NCI-H748 treated with DMSO at 0.1 percent for 48 hours (cell line): ENCODE measurements around the gene LRCOL1.

Experiments
- DNase-seq: peaks from one replicate; lab custom pipeline; 2025; lab: John Stamatoyannopoulos, UW

Gene LRCOL1

GRCh38 chr12:132610051-132610759 is at the start of gene LRCOL1:
Gene LRCOL1, minus strand, starts transcription at chr12:132610582. Its CDS starts 4,331 bp downstream, at chr12:132606251.
- DNase-seq: no peak

- DNase-seq: no peak
Measured at GRCh38 chr12:132660052-132660451, 49.7 kb upstream of the LRCOL1 start.

GRCh38 chr12:132659146-132659545 is 48.8 kb upstream of the LRCOL1 start:
- no peak for DNase-seq

GRCh38 chr12:132658149-132658894 is 47.9 kb upstream of the LRCOL1 start:
- DNase-seq: no peak

DNA sequence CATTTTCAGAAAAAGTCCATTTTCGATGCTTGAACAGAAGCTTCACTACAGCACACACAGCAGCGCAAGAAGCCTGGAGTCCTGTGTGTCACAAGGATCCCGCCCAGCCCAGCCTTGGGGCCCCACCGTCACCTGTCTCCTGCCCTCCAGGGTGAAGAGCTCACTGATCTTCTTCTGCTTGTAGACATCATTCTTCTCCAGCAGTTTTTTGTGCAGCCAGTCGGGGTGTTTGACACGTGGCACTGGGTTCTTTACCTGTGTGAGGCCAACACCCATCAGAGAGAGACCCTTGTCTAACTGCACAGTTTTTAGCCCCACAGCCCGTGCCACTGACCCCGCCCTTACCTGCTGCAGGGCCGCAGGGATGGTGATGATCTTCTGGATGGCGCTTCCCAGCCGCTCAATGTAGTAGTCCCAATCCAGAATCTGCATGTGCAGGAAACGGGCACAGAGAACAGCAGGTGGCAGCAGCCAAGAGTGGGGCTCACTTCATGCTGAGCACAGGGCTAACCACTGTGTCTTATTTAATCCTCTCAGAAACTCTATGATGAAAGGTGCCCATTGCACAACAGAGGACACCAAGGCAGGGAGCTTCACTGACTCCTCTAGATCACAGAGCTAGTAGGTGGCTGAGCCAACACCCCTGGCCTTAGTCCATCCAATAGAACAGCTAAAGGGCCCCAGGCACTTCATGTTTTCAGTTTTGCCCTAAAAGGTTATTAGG is 46.8 kb upstream of the LRCOL1 start:
- DNase-seq: no peak

DNA sequence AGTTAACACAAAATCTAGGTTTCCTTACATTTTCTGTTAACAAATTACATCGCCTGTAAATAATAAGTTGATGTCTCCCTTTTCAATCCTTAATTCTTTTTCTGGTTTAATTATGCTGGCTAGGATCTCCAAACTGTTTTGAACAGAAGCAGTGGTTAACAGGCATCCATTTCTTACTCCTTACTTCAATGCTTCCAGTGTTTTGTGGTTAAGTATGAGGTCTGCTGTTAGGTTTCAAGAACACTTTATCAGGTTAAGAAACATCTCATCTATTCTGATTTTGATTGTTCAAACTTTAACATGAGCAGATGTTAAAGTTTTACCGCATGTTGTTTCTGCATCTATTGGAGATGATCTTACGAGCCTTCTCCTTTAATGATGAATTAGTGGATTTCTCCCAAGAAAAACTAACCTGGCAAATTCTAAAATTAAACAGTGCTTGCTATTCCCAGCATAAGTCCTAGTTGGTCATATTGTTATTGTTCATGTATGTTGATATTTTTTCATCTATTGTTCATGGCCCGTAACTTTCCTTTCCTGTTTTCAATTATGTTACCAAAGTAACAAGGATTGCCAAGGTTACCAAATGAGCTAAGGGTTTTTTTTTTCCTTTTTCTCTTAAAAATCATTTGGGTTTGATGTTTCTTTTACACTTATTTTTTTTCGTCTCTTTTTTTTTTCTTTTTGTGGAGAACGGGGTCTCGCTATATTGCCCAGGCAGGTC is 43.3 kb upstream of the LRCOL1 start:
- no peak for DNase-seq

DNA sequence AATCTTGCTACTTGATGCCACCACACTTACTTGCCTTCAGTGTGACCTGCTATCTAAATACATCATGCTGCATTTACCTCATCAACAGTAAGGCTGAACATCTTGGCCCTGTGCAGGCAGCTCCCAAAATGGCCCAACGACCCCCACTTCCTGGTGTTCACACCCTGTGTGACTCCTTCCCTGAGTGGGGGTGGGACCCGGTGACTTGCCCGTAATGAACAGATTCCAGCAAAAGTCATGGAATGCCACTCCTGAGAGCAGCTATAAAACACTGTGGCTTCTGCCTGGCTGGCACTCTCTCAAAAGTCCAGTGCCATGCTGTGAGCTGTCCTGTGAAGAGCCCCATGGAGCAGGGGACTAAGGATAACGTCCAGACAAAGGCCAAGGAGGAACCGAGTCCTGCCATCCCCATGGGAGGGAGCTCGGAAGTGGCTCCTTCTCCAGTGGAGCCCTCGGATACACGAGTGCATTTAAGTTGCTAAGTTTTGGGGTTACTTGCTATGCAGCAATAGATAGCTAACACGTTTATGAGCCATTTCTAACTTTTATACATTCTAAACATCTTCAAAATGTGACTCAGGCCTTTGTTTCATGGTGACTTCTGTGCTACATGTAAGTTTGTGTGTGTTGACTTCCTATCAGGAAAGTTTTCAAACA is 41.2 kb upstream of the LRCOL1 start:
- peak; percentile 98 for DNase-seq

DNA sequence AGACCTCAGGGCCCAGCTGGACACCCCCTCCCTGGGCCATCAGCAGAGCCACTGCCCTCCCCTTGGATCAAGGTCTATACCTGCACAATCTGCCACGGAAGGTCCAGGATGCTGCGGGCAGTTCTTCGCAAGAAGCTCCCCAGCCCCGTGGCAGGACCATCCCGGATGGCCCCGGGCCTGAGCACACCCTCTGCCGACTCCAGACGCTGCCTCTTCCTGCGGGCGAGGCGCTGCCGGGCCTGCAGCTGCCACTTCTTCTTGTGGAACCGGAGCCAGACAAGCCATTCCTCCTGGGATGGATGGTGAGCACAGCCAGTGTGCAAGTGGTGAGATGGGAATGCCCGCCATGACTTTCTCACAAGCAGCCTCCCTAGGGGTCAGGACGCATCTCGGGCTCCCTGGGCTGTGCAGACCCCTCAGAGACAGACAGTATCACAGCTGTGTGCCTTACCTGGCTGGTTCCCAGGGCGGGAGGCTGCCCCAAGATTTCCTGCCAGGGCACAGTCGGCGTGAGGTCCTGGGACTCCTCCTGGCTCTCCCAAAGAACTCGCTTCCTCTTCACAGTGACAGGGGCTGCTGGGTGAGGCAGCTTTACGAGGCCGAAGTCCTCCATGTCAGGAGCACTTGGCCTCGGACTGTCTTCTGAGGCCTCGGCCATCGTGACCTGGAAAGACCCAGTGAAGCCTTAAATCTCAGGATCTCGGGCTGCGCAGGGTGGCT is 39.0 kb upstream of the LRCOL1 start:
- no peak for DNase-seq

DNA sequence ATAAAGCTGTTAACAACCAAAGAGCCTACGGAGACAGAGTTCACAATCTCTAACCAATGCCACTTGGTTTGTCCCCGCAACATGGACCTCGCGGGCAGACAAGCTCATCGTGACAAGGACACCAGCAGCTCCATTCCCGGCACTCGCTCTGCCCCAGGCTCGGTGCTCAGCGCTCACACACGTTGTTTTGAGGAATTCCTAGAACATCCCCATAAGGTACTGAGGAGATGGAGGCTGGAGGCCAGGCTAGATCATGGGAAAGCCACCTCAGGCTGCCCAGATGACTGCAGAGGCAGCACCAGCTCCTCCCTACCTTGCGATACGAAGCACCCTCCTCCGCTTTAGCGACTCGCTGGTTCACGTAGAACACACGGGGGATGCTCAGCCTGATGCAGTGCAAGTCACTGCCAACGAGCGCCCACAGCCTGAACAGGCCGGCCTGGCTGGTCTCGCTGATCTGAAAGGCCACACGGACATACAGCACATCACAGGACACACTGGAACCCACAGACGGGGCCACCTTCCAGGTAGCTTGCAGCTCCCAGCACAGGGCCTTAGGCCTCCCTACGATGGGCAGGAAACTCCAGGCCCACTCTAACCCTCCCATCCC is 38.3 kb upstream of the LRCOL1 start:
- no peak for DNase-seq

- DNase-seq: no peak
Measured at GRCh38 chr12:132647858-132648257, 37.5 kb upstream of the LRCOL1 start.

DNA sequence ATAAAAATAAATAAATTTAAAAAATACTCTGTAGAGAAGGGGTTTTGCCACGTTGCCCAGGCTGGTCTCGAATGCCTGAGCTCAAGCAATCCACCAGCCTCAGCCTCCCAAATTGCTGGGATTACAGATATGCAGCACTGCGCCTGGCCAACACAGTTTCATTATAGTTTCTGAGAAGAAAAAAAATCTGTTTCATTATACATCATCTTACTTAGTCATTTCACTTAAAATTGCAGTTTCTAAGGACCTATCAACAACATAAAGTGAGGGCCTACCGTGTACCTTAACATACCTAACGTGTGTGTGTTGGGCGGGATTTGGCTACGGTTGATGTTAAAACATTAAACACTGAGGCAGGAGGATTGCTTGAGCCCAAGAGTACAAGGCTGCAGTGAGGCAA is 36.5 kb upstream of the LRCOL1 start:
- no peak for DNase-seq

- no peak for DNase-seq
Measured at GRCh38 chr12:132642846-132643835, 32.8 kb upstream of the LRCOL1 start.

- no peak for DNase-seq
Measured at GRCh38 chr12:132641811-132642650, 31.6 kb upstream of the LRCOL1 start.

DNA sequence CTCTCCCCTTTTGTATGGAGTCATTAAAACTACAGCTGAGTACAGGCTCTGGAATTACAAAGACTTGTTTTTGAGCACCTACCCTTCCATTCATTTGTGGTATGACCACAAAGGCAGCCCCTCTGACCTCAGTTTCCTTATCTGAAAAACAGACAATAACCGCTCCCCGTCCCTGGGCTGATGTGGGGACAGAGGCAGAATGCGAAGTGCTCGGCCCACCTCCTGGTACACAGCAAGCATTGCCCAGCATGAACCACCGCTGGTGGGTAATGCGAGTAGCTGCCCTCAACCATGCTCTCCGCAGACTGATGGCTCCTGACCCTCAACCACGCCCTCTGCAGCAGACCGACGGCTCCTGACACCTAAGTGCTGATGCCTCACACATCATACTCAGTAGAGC is 30.6 kb upstream of the LRCOL1 start:
- DNase-seq: no peak

- DNase-seq: no peak
Measured at GRCh38 chr12:132639956-132640520, 29.7 kb upstream of the LRCOL1 start.

- DNase-seq: no peak
Measured at GRCh38 chr12:132638541-132639408, 28.4 kb upstream of the LRCOL1 start.

DNA sequence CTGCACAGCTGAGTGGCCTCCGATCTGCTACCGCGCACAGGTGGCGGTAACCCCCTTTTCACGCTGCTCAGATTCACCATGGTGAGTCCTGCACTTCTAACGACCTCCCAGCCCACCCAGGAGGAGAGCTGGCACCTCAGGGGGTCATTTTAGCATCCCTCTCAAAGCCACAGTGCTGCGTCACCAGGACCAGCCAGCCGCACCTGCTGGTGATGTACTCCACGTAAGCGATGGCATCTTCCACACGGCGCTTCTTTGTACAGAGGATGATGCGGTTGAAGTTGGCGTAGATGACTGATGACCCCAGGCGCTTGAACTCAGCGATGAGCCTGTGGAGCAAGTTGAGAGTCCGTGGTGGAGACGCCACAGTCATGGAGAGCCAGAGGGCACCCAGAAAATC is 27.4 kb upstream of the LRCOL1 start:
- no peak for DNase-seq
